WTC11 (cell line): ENCODE measurements around the gene MAP6D1. TPM values are rescaled to one million over a fixed set of nuclear protein-coding genes. Genes with fewer than 3 reads are reported as not detected.

Source experiments
- ATAC-seq: fragments of 200-7000 bp; cut with Tn5 transposase; 2 replicates; pipeline ENCODE4 v1.10.0; 2021; ENCODE audit warnings: mild to moderate bottlenecking, moderate library complexity
- CTCF ChIA-PET: fragments of 300-600 bp; sonication (Branson Sonifier 250); formaldehyde crosslinking; loops from one replicate; lab custom pipeline; 2021; ENCODE audit warnings: antibody characterized with exemption; lab: Charles Lee
- POLR2A ChIA-PET: fragments of 350-600 bp; sonication (Branson Sonifier 250); formaldehyde crosslinking; loops from one replicate; lab custom pipeline; 2021; ENCODE audit warnings: antibody characterized with exemption; lab: Charles Lee
- DNase-seq: peaks from one replicate; pipeline ENCODE4 v3.0.0; 2021; ENCODE audit warnings: low spot score
- H3K27ac Mint-ChIP-seq: 2 replicates; pipeline ENCODE4 v1.8.0; 2021; ENCODE audit warnings: mixed read lengths
- H3K27me3 Mint-ChIP-seq: 2 replicates; pipeline ENCODE4 v1.8.0; 2021; ENCODE audit warnings: low read depth, mild to moderate bottlenecking, moderate library complexity, mixed read lengths
- H3K36me3 Mint-ChIP-seq: 2 replicates; pipeline ENCODE4 v1.8.0; 2021; ENCODE audit warnings: mixed read lengths
- H3K4me1 Mint-ChIP-seq: 2 replicates; pipeline ENCODE4 v1.8.0; 2022; ENCODE audit warnings: mixed read lengths
- H3K4me3 Mint-ChIP-seq: 2 replicates; pipeline ENCODE4 v1.8.0; 2021; ENCODE audit warnings: mild to moderate bottlenecking, moderate library complexity, mixed read lengths
- H3K9me3 Mint-ChIP-seq: 2 replicates; pipeline ENCODE4 v1.8.0; 2021; ENCODE audit warnings: mixed read lengths
- ATF3 ChIP-seq: sonication (generic); formaldehyde crosslinking; conservative IDR thresholded peaks from 2 replicates; pipeline ENCODE4 v1.8.1; 2022; ENCODE audit warnings: mild to moderate bottlenecking, missing genetic modification reagents
- CBFB ChIP-seq: sonication (generic); formaldehyde crosslinking; IDR thresholded peaks from 2 replicates; pipeline ENCODE4 v1.8.1; 2022; ENCODE audit warnings: mild to moderate bottlenecking, low read depth, missing genetic modification reagents
- CREM ChIP-seq: sonication (generic); formaldehyde crosslinking; IDR thresholded peaks from 2 replicates; pipeline ENCODE4 v1.8.1; 2022; ENCODE audit warnings: mild to moderate bottlenecking, missing genetic modification reagents, moderate library complexity
- E2F1 ChIP-seq: sonication (generic); formaldehyde crosslinking; IDR thresholded peaks from 2 replicates; pipeline ENCODE4 v1.8.0; 2022; ENCODE audit warnings: mild to moderate bottlenecking, missing genetic modification reagents
- GRHL2 ChIP-seq: fragments of 250-450 bp; sonication (Bioruptor Pico); IDR thresholded peaks from 2 replicates; pipeline ENCODE4 v1.8.0; 2022; ENCODE audit warnings: mild to moderate bottlenecking, moderate library complexity; ENCODE audit not compliant: insufficient replicate concordance, severe bottlenecking
- KAT7 ChIP-seq: sonication (generic); formaldehyde crosslinking; IDR thresholded peaks from 2 replicates; pipeline ENCODE4 v1.8.1; 2023; ENCODE audit warnings: missing genetic modification reagents, mild to moderate bottlenecking, borderline replicate concordance
- RELA ChIP-seq: sonication (generic); formaldehyde crosslinking; IDR thresholded peaks from 2 replicates; pipeline ENCODE4 v1.8.1; 2022; ENCODE audit warnings: missing genetic modification reagents, mild to moderate bottlenecking, borderline replicate concordance
- SMAD3 ChIP-seq: sonication (generic); formaldehyde crosslinking; IDR thresholded peaks from 2 replicates; pipeline ENCODE4 v1.8.0; 2022; ENCODE audit warnings: missing genetic modification reagents, mild to moderate bottlenecking, borderline replicate concordance
- TEAD4 ChIP-seq: sonication (generic); formaldehyde crosslinking; IDR thresholded peaks from 2 replicates; pipeline ENCODE4 v1.8.0; 2022; ENCODE audit warnings: mild to moderate bottlenecking, missing genetic modification reagents
- ZBTB43 ChIP-seq: sonication (generic); formaldehyde crosslinking; IDR thresholded peaks from 2 replicates; pipeline ENCODE4 v1.8.1; 2023; ENCODE audit warnings: mild to moderate bottlenecking, missing genetic modification reagents
- ZMAT4 ChIP-seq: fragments of 250-450 bp; sonication (Bioruptor Pico); IDR thresholded peaks from 2 replicates; pipeline ENCODE4 v1.9.0; 2021; ENCODE audit warnings: mild to moderate bottlenecking
- ZNF281 ChIP-seq: sonication (generic); formaldehyde crosslinking; IDR thresholded peaks from 2 replicates; pipeline ENCODE4 v1.8.0; 2023; ENCODE audit warnings: mild to moderate bottlenecking, missing genetic modification reagents
- ZNF425 ChIP-seq: fragments of 250-450 bp; sonication (Bioruptor Pico); conservative IDR thresholded peaks from 2 replicates; pipeline ENCODE4 v1.9.0; 2021; ENCODE audit warnings: mild to moderate bottlenecking
- ZNF671 ChIP-seq: fragments of 250-450 bp; sonication (Bioruptor Pico); IDR thresholded peaks from 2 replicates; pipeline ENCODE4 v1.8.0; 2021; ENCODE audit warnings: mild to moderate bottlenecking
- total RNA-seq: library from RNA; stranded (reverse); gene quantifications from 3 replicates; pipeline ENCODE4 v1.2.3, GENCODE V29; 2021

MAP6D1 gene
- total RNA-seq, 1 experiment from 2014 or later, result 6.3 TPM

DNA sequence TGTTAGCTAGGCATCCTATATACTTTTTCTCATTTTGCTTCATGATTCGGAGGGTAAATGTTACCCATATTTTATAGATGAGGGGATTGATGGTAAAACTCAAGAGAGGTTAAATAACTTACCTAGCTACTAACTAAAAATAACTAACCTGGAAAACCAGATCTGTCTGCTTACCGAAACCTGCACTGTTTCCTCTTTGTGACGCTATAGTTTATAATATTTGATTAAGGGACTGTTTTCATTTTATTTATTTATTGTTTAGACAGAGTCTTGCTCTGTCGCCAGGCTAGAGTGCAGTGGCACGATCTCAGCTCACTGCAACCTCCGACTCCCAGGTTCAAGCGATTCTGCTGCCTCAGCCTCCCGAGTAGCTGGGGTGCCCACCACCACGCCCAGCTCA is 55.9 kb downstream of the MAP6D1 start:
- DNase-seq (no peak), ATAC-seq (no peak)
- 0 out of 2 replicates have a peak overlapping the region, but pooled peaks have one; percentile 53 for H3K27ac Mint-ChIP-seq
- H3K4me3 Mint-ChIP-seq, result no peak overlapping the region
- 0 out of 2 replicates have a peak, but pooled peaks cover 3% of the 10 kb centered on the region for H3K4me1 Mint-ChIP-seq
- H3K9me3 Mint-ChIP-seq, result peaks cover 7% of the 10 kb centered on the region
- H3K27me3 Mint-ChIP-seq, result no peaks in the 10 kb centered on the region
- CTCF ChIA-PET, result no interaction called here
- TF ChIP-seq RELA (no peak), TEAD4 (no peak), ZMAT4 (CRISPR knock-in tag) (no peak)
- peaks cover 50% of the 10 kb centered on the region for H3K36me3 Mint-ChIP-seq
- POLR2A ChIA-PET, result no interaction called here

DNA sequence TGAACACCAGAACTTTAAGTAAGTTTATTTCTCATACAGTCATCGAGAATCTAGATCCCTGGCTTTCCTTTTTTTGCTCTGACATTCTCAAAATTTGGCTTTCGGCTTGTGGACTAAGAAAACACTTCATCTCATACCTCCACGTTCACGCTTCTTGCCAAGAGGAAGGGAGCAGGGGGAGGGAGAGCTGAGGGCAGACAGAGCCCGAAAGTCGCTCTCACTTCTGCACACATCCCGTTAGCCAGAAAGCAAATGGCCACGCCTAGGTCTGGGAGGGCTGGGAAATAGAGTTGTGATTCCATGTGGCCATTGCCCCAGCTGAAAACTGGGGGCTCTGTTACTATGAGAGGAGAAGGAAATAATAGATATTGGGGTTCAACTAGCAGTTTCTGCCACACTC is 57.3 kb downstream of the MAP6D1 start:
- Mint-ChIP-seq H3K36me3 (peaks cover 40% of the 10 kb centered on the region), H3K4me1 (0 out of 2 replicates have a peak, but pooled peaks cover 3% of the 10 kb centered on the region), H3K27me3 (no peaks in the 10 kb centered on the region), H3K9me3 (no peaks in the 10 kb centered on the region), H3K27ac (no peak overlapping the region), H3K4me3 (no peak overlapping the region)
- DNase-seq (no peak), ATAC-seq (no peak)
- TF ChIP-seq KAT7 (CRISPR knock-in tag) (no peak), CBFB (CRISPR knock-in tag) (no peak), ZBTB43 (CRISPR knock-in tag) (no peak), ZNF671 (CRISPR knock-in tag) (no peak), ZNF281 (CRISPR knock-in tag) (no peak), ZNF425 (CRISPR knock-in tag) (no peak), GRHL2 (CRISPR knock-in tag) (no peak), SMAD3 (no peak), TEAD4 (no peak), E2F1 (CRISPR knock-in tag) (no peak), CREM (CRISPR knock-in tag) (no peak), ATF3 (CRISPR knock-in tag) (no peak)
- ChIA-PET CTCF (interaction anchor here (0.6 to 1.8 kb wide), 2 partner anchors 280 to 516 kb away, joined by 3 to 4 read pairs; no protein-coding TSS in a partner anchor), POLR2A (no interaction called here)
